Prostate gland (tissue), 2 donors: ENCODE measurements around the gene ALK.

ENCODE experiments used
- CTCF ChIP-seq, 4 experiments: fragments of 200-600 bp in 2 of 4; fragments of 450-650 bp in 2 of 4; sonication (generic) in 2 of 4; IDR thresholded peaks; 1 replicate in 3 of 4; 2 replicates in 1 of 4; pipeline ENCODE4 v1.5.1; 2016 to 2019; ENCODE audit warnings: antibody characterized with exemption in 4 of 4, mild to moderate bottlenecking in 2 of 4, moderate library complexity in 2 of 4
- POLR2A ChIP-seq: fragments of 450-650 bp; IDR thresholded peaks from one replicate; pipeline ENCODE4 v1.6.1; 2016; ENCODE audit warnings: antibody characterized with exemption, mild to moderate bottlenecking

- TF ChIP-seq POLR2A (no peak), CTCF (IDR thresholded peaks at IDR 0.05) (no peak)
Measured at GRCh38 chr2:29786361-29786760, 135.0 kb downstream of the ALK start.
